ENCODE measurements around the gene C3orf52. TPM values are rescaled to one million over a fixed set of nuclear protein-coding genes. Genes with fewer than 3 reads are reported as not detected.
"Not testable (repeated sequence)": the region's sequence is repeated elsewhere in the genome, so short reads cannot be mapped to it uniquely, and the experiment has no call there.

The C3orf52 gene
- polyA plus RNA-seq (ENCODE audit: insufficient read length in 4 of 4) = 1 to 10 TPM; 4.9 to 5.8 (median 5.2) TPM

- DNase-seq (ENCODE audit: low read depth in 4 of 4, low spot score in 3 of 4) = peak; percentile 58 to 74 (median 64)
These were observed at the start of gene C3orf52 for GRCh38 chr3:112086076-112086854. Gene C3orf52 (plus strand): TSS chr3:112086389. CDS start chr3:112086408, 19 bp downstream.

DNA sequence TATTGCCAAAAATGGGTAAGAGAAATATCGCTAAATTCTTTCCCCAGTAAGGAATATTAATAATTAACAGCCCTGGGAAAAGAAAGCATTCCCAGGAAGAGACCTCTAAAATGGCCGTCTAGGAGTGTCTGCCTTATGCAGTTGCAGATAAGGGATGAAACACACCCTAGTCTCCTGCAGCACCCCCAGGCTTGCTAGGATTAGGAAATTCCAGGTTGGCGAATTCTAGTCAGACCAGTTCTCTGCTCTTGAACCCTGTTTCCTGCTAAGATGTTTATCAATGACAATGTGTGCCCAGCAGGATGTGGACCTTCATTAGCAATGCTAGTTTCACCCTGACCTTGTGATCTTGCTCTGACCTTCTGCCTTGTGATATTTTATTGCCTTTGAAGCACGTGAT lies 49.0 kb upstream of the C3orf52 start:
- DNase-seq (ENCODE audit: low read depth in 4 of 4, low spot score in 3 of 4) = not testable (repeated sequence)

DNA sequence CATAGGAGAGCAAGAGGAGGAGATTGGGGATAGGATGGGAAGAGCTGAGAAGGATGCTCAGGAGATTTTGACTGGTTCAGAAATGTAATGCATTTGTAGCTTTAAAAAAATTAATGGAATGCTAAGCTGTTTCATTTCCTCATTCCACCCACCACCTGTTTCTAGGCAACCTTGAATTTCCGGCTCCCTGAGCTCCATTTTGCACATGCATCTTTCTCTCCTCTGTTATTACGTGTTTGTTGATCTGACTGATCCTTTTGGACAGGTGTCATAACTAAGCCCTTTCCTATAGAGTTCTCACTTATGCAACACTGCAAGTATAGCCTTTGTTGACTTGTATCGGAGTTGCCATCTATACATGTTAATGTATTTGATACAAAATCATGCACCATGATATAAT lies 47.3 kb upstream of the C3orf52 start:
- DNase-seq (ENCODE audit: low read depth in 4 of 4, low spot score in 3 of 4) = no peak

- DNase-seq (ENCODE audit: low read depth in 4 of 4, low spot score in 3 of 4) = no peak
These were observed 44.9 kb upstream of the C3orf52 start for GRCh38 chr3:112041321-112041720.

- DNase-seq (ENCODE audit: low read depth in 4 of 4, low spot score in 3 of 4) = no peak
These were observed 43.3 kb upstream of the C3orf52 start for GRCh38 chr3:112042842-112043280.

DNA sequence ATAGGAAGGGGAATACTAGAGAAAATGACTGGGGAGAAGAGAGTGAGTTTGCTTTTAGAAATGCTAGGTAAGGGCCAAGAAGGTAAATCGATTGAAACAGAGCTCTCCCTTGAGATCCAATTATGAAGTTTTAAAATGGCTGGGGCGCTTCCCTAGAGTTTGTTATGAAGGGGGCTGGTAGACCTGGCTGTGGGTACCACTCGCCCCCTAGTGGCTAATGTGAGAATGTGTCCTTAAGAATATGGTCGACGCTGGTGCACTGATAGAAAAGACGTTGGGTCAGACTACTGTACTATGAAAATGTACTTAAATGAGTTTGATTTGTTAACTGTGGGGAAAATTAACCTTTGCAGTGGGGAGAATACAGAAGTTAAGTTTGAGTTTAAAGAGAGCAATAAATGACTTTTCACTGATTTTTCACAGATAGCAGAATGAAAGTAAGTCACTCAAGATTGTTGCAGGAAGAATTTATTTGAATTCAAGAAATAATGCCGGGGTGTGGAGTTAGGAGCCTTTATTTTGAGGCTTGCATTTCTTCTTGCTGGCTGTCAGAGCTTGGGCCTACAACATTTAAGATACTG lies 42.5 kb upstream of the C3orf52 start:
- peak; percentile 22 to 48 (median 36) for DNase-seq (ENCODE audit: low read depth in 4 of 4, low spot score in 3 of 4)

- no peak for DNase-seq (ENCODE audit: low read depth in 4 of 4, low spot score in 3 of 4)
These were observed 39.6 kb upstream of the C3orf52 start for GRCh38 chr3:112046599-112046998.

DNA sequence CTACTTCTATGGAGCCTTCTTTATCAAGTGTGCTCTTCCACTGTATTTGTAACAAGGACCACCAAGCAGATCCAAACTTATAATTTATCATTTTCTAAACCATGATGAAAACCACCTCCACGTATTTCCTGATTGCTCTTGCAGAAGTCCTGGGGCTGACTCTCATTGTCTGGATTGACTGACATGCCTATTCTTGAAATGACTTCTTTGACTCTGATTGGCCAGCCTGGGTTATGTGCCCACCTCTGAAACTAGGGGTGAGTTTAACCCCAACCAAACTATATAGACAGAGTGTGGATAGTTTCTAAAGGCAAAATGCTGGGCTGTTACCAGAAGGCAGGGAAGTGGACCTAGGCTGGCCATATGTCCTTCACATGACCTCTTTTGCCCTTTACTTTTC lies 38.9 kb upstream of the C3orf52 start:
- no peak for DNase-seq (ENCODE audit: low read depth in 4 of 4, low spot score in 3 of 4)

- no peak for DNase-seq (ENCODE audit: low read depth in 4 of 4, low spot score in 3 of 4)
These were observed 37.3 kb upstream of the C3orf52 start for GRCh38 chr3:112048911-112049310.

GRCh38 chr3:112053229-112053628 lies 33.0 kb upstream of the C3orf52 start:
- DNase-seq (ENCODE audit: low read depth in 4 of 4, low spot score in 3 of 4) = no peak

- DNase-seq (ENCODE audit: low read depth in 4 of 4, low spot score in 3 of 4) = no peak
These were observed 29.7 kb upstream of the C3orf52 start for GRCh38 chr3:112056451-112056929.

DNA sequence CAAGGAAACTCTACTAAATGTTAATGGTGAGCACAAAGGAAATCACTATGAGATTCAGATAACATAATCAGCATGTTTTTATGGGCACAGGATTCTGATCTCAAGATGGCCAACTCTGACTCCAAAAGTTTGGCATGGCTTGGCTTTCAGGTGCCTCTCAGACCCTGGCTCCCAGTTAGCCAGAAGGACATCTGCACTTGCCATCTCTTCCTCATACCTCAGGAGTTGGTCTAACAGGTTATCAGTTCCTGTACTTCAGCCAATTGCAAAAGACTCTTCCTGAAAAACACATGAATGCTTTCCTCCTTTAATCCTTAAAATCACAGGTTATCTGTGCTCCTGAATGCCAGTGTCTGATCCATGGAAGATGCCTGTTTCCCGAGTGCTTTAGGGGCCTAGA lies 26.7 kb upstream of the C3orf52 start:
- no peak for DNase-seq (ENCODE audit: low read depth in 4 of 4, low spot score in 3 of 4)

GRCh38 chr3:112061152-112061551 lies 25.0 kb upstream of the C3orf52 start:
- DNase-seq (ENCODE audit: low read depth in 4 of 4, low spot score in 3 of 4) = no peak

GRCh38 chr3:112072387-112073060 lies 13.7 kb upstream of the C3orf52 start:
- not testable (repeated sequence) for DNase-seq (ENCODE audit: low read depth in 4 of 4, low spot score in 3 of 4)

DNA sequence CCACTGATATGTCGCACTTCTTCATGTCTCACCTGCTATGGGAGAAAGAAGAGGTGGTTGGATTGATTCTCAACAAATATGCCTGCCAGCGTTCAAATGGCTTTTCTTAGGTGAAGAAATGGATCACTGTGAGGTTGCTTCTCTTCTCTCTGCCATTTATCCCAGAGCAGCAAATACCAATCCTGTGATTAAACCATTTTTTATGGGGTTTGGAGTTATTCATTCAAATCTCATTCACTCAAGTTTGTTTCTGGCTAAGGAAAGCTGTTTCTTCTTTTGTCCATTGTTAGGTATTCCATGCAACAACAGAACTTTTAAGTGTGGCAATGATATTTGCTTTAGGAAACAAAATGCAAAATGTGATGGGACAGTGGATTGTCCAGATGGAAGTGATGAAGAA lies 12.2 kb upstream of the C3orf52 start:
- DNase-seq (ENCODE audit: low read depth in 4 of 4, low spot score in 3 of 4) = no peak

GRCh38 chr3:112074616-112075497 lies 11.3 kb upstream of the C3orf52 start:
- DNase-seq (ENCODE audit: low read depth in 4 of 4, low spot score in 3 of 4) = no peak

GRCh38 chr3:112078125-112079083 lies 7.8 kb upstream of the C3orf52 start:
- DNase-seq (ENCODE audit: low read depth in 4 of 4, low spot score in 3 of 4) = no peak

DNA sequence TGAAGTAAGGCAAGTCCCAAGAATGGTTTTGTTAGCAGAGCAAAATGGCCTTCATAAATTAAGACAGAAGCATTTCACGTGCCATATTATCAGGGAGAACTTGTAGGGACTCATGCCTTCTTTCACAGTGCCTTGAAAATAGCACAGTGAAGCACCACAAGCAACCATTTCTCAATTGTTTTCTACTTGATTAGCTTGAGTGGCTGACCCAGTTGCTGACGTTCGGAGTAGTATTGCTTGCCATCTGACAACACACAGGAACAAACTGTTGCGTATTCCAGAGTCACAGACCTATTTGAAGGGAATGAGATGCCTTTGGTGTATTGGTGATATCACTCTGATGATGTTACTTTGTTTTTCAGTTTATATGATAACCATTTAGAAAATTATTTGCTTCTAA lies 3.0 kb upstream of the C3orf52 start:
- no peak for DNase-seq (ENCODE audit: low read depth in 4 of 4, low spot score in 3 of 4)

DNA sequence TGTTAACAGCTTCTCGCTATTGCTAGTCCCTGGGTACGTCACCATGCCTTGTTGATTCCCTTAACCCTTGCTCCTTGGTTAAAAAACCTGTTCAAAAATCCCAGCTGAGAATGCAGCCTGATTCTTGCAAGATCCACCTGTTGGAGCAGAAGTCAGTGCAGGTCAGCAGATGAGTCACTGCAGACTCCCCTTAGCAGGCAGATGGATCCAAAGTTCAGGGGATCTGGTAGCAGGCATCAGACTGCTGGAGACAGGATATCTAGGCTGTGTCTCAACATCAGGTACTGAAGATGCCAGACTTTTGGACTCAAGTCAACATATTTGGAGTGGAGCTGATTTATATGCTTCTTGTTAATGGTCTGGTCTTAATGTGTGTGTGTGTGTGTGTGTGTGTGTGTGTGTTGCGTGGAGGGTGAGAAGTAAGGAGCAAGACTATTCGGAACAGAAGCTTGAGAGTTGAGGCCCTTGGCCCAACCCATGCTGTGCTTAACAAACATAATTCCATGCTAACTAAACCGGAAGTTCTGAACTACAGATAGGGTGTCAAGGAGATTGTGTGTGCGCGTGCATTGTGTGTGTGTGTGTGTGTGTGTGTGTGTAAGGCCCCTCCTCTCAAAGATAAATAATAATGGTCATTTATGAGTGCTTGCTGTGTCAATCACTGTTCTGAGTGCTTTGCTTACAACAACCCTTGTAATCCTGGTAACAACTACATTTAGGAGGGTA lies 1.0 kb upstream of the C3orf52 start:
- DNase-seq (ENCODE audit: low read depth in 4 of 4, low spot score in 3 of 4) = no peak

Measured in right renal pelvis (tissue), 4 donors.